Measurements from ENCODE around the gene MACC1. TPM values are rescaled to one million over a fixed set of nuclear protein-coding genes. Genes with fewer than 3 reads are reported as not detected.

MACC1 gene
- total and polyA plus RNA-seq, 2 experiments from 2014 or later = 3.4 to 13.4 TPM

DNA sequence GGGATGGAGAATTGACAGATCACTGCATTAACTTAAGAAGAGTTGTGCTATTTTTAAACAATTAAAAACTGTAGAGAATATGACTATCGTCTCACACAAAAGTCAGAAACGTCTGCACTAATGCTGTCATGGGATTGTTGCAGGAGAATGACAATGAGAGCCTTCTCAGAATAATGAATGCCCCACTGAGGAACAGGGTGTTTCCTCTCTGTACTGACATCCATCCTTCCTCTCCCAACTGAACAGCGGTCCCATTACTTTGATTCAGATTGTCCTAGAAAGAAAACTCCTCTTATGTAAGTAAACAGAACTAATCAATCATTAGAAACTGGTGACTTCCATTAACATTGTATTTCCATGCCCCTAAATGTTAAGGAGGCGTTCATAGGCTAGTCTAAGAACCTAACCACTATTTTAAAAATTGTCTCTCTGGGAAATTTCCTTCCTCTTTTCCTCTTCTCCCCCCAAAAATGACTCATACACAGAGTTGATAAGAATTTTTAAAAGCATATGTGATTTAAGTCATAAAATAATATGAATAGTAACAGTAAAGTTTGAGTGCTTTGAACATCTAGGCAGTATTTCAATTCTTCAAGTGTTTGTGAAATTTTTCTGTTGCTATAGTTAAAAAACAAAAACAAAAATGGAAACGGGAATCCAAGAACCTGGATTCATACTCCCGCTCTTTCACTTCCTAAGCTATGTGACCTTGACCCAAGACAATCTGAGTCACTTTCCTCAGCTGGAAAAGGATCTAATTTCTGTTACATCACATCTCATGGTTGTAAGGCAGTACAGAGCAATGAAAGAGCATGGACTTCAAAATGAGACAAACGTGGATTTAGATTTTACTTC lies 12.7 kb upstream of the MACC1 start (continued):
- TF ChIP-seq, protein P1, sequence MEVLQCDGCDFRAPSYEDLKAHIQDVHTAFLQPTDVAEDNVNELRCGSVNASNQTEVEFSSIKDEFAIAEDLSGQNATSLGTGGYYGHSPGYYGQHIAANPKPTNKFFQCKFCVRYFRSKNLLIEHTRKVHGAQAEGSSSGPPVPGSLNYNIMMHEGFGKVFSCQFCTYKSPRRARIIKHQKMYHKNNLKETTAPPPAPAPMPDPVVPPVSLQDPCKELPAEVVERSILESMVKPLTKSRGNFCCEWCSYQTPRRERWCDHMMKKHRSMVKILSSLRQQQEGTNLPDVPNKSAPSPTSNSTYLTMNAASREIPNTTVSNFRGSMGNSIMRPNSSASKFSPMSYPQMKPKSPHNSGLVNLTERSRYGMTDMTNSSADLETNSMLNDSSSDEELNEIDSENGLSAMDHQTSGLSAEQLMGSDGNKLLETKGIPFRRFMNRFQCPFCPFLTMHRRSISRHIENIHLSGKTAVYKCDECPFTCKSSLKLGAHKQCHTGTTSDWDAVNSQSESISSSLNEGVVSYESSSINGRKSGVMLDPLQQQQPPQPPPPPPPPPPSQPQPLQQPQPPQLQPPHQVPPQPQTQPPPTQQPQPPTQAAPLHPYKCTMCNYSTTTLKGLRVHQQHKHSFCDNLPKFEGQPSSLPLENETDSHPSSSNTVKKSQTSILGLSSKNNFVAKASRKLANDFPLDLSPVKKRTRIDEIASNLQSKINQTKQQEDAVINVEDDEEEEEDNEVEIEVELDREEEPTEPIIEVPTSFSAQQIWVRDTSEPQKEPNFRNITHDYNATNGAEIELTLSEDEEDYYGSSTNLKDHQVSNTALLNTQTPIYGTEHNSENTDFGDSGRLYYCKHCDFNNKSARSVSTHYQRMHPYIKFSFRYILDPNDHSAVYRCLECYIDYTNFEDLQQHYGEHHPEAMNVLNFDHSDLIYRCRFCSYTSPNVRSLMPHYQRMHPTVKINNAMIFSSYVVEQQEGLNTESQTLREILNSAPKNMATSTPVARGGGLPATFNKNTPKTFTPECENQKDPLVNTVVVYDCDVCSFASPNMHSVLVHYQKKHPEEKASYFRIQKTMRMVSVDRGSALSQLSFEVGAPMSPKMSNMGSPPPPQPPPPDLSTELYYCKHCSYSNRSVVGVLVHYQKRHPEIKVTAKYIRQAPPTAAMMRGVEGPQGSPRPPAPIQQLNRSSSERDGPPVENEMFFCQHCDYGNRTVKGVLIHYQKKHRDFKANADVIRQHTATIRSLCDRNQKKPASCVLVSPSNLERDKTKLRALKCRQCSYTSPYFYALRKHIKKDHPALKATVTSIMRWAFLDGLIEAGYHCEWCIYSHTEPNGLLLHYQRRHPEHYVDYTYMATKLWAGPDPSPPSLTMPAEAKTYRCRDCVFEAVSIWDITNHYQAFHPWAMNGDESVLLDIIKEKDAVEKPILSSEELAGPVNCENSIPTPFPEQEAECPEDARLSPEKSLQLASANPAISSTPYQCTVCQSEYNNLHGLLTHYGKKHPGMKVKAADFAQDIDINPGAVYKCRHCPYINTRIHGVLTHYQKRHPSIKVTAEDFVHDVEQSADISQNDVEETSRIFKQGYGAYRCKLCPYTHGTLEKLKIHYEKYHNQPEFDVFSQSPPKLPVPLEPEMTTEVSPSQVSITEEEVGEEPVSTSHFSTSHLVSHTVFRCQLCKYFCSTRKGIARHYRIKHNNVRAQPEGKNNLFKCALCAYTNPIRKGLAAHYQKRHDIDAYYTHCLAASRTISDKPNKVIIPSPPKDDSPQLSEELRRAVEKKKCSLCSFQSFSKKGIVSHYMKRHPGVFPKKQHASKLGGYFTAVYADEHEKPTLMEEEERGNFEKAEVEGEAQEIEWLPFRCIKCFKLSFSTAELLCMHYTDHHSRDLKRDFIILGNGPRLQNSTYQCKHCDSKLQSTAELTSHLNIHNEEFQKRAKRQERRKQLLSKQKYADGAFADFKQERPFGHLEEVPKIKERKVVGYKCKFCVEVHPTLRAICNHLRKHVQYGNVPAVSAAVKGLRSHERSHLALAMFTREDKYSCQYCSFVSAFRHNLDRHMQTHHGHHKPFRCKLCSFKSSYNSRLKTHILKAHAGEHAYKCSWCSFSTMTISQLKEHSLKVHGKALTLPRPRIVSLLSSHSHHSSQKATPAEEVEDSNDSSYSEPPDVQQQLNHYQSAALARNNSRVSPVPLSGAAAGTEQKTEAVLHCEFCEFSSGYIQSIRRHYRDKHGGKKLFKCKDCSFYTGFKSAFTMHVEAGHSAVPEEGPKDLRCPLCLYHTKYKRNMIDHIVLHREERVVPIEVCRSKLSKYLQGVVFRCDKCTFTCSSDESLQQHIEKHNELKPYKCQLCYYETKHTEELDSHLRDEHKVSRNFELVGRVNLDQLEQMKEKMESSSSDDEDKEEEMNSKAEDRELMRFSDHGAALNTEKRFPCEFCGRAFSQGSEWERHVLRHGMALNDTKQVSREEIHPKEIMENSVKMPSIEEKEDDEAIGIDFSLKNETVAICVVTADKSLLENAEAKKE (CRISPR knock-in tag; IDR thresholded peaks at IDR 0.05) = no peak
- TF ChIP-seq JUNB (IDR thresholded peaks at IDR 0.05; ENCODE audit: unreplicated experiment) (no peak), ZNF114 (CRISPR knock-in tag; IDR thresholded peaks at IDR 0.05) (no peak), ETS1 (IDR thresholded peaks at IDR 0.05) (no peak), CREB1 (CRISPR knock-in tag; IDR thresholded peaks at IDR 0.05; ENCODE audit: low read depth) (no peak), EZH2 (IDR thresholded peaks at IDR 0.05; ENCODE audit: low read depth, unreplicated experiment) (no peak), POLR2AphosphoS5 (IDR thresholded peaks at IDR 0.05; ENCODE audit: low read depth) (no peak), STAT1 (IDR thresholded peaks at IDR 0.05; ENCODE audit: unreplicated experiment) (no peak), CTCF (conservative IDR thresholded peaks at IDR 0.05; ENCODE audit: low read depth in 2 of 2) (no peak), NANOG (IDR thresholded peaks at IDR 0.05; ENCODE audit: borderline replicate concordance) (no peak)

Measured in GM23338 (cell line).